PC-9 (cell line): ENCODE data around the gene SLC8A3. TPM values are rescaled to one million over a fixed set of nuclear protein-coding genes. Genes with fewer than 3 reads are reported as not detected.

Source experiments
- BruUV-seq: library from RNA; stranded (reverse); fragments of 400-500 nt; replicated peaks from 2 replicates; lab custom pipeline; 2021; lab: Mats Ljungman, UMichigan
- CTCF ChIA-PET: fragments of 300-600 bp; sonication (Branson Sonifier 250); formaldehyde crosslinking; loops from one replicate; lab custom pipeline; 2022; ENCODE audit warnings: antibody characterized with exemption; lab: Charles Lee
- POLR2A ChIA-PET: fragments of 300-600 bp; sonication (Branson Sonifier 250); formaldehyde crosslinking; loops from one replicate; lab custom pipeline; 2022; ENCODE audit warnings: antibody characterized with exemption; ENCODE audit not compliant: unreplicated experiment; lab: Charles Lee
- DNase-seq, 2 experiments: peaks; one replicate each; pipeline versions ENCODE4 v3.0.0 to v3.0.0-alpha.2; 2015 to 2022; ENCODE audit warnings: mixed read lengths in 1 of 2
- H2AFZ ChIP-seq: fragments of 200-600 bp; sonication (generic); 2 replicates; pipeline ENCODE4 v1.8.1; 2017; ENCODE audit warnings: antibody characterized with exemption
- H3F3A ChIP-seq: fragments of 200-600 bp; sonication (generic); 2 replicates; pipeline ENCODE4 v1.8.1; 2017; ENCODE audit warnings: antibody characterized with exemption, mild to moderate bottlenecking, low read depth; ENCODE audit not compliant: insufficient read depth
- H3K27ac ChIP-seq: fragments of 200-600 bp; sonication (generic); 2 replicates; pipeline ENCODE4 v1.6.1; 2016; ENCODE audit warnings: mixed run types
- H3K27me3 ChIP-seq: fragments of 200-600 bp; sonication (generic); 2 replicates; pipeline ENCODE4 v1.6.1; 2016; ENCODE audit warnings: low read depth, mixed run types; ENCODE audit not compliant: insufficient read depth
- H3K36me3 ChIP-seq: fragments of 200-600 bp; sonication (generic); 2 replicates; pipeline ENCODE4 v1.6.1; 2016; ENCODE audit warnings: low read depth, mixed run types
- H3K4me1 ChIP-seq: fragments of 200-600 bp; sonication (generic); replicated peaks from 2 replicates; pipeline ENCODE4 v1.6.1; 2016; ENCODE audit warnings: mixed run types; ENCODE audit not compliant: insufficient read depth
- H3K4me2 ChIP-seq: fragments of 200-600 bp; sonication (generic); 2 replicates; pipeline ENCODE4 v1.6.1; 2017; ENCODE audit warnings: mixed run types
- H3K4me3 ChIP-seq: fragments of 200-600 bp; sonication (generic); 2 replicates; pipeline ENCODE4 v1.6.1; 2016; ENCODE audit warnings: mixed run types
- H3K79me2 ChIP-seq: fragments of 200-600 bp; sonication (generic); 2 replicates; pipeline ENCODE4 v1.6.1; 2017; ENCODE audit warnings: low read depth, mixed run types
- H3K9me2 ChIP-seq: fragments of 200-600 bp; sonication (generic); 2 replicates; pipeline ENCODE4 v1.8.1; 2017; ENCODE audit warnings: mild to moderate bottlenecking; ENCODE audit not compliant: insufficient read depth
- H3K9me3 ChIP-seq: fragments of 200-600 bp; sonication (generic); 2 replicates; pipeline ENCODE4 v1.8.1; 2016; ENCODE audit warnings: low read depth; ENCODE audit not compliant: insufficient read depth
- H4K20me1 ChIP-seq: fragments of 200-600 bp; sonication (generic); 2 replicates; pipeline ENCODE4 v1.8.1; 2017; ENCODE audit not compliant: insufficient read depth
- EZH2 ChIP-seq: fragments of 200-600 bp; sonication (generic); IDR thresholded peaks from 2 replicates; pipeline ENCODE4 v1.8.0; 2017; ENCODE audit warnings: antibody characterized with exemption, low read depth
- intact Hi-C: fragments of 100-400 bp; cut with micrococcal nuclease; formaldehyde crosslinking; loops from one replicate; pipeline ENCODE4 v1.10.0; 2022; ENCODE audit not compliant: unreplicated experiment
- total RNA-seq: library from RNA; stranded (reverse); gene quantifications from 2 replicates; pipeline ENCODE4 v1.2.3, GENCODE V29; 2021
- TF ChIP-seq, protein P1 (sequence below): fragments of 200-600 bp; sonication (generic); conservative IDR thresholded peaks from 2 replicates; pipeline ENCODE4 v1.6.1; 2017; ENCODE audit warnings: mixed run types, antibody characterized with exemption, mild to moderate bottlenecking, moderate library complexity

The SLC8A3 gene
- total RNA-seq, 1 experiment from 2014 or later, result not detected

DNA sequence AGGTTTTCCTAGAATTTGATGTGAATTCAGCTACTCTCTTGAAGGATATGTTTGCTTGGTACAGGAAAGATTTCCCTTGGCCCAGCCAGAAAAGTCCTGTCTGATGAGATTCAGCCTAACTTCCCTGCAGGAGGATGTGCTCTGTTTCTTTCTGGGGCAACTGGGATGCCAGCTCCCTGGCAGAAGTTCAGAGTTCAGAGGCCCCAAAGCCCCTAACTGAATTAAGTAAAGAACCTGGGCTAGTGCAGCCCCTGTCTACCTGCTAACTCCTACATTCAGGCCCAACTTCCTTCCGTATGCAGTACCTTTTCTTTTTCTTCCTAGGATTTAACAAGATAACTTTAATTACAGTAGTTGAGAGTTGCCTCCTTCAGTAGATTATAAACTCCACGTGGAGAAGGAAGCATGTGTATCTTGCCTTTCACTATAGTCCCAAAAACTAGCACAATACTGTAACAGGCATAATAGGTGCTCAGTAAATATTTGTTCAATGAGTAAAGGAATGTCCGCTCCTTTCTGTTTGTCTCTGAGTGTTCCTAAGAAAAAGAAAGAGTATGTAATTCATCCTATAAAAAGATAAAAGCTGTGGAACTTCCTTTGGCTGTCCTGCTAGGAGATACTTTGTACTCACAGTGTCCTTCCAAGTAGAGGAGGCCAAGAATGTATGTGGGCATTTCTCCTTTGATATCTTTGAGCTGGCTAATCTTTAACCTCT, 141.0 kb downstream of the SLC8A3 start:
- Histone ChIP-seq H3K4me1 (no peaks in the 10 kb centered on the region), H3K4me2 (no peak overlapping the region), H3K27ac (no peak overlapping the region), H3K9me3 (no peaks in the 10 kb centered on the region), H3K36me3 (no peaks in the 10 kb centered on the region), H3K79me2 (no peaks in the 10 kb centered on the region), H3K27me3 (peaks cover 73% of the 10 kb centered on the region), H3K4me3 (no peak overlapping the region), H4K20me1 (no peaks in the 10 kb centered on the region), H3F3A (no peaks in the 10 kb centered on the region), H3K9me2 (no peaks in the 10 kb centered on the region), H2AFZ (no peak overlapping the region)
- ChIA-PET CTCF (no interaction called here), POLR2A (interaction anchor here (0.6 to 0.7 kb wide), 2 partner anchors 25 to 580 kb away, joined by 3 to 4 read pairs; no protein-coding TSS in a partner anchor)
- DNase-seq, result no peak
- BruUV-seq, result no TSS peak
- TF ChIP-seq, protein P1, sequence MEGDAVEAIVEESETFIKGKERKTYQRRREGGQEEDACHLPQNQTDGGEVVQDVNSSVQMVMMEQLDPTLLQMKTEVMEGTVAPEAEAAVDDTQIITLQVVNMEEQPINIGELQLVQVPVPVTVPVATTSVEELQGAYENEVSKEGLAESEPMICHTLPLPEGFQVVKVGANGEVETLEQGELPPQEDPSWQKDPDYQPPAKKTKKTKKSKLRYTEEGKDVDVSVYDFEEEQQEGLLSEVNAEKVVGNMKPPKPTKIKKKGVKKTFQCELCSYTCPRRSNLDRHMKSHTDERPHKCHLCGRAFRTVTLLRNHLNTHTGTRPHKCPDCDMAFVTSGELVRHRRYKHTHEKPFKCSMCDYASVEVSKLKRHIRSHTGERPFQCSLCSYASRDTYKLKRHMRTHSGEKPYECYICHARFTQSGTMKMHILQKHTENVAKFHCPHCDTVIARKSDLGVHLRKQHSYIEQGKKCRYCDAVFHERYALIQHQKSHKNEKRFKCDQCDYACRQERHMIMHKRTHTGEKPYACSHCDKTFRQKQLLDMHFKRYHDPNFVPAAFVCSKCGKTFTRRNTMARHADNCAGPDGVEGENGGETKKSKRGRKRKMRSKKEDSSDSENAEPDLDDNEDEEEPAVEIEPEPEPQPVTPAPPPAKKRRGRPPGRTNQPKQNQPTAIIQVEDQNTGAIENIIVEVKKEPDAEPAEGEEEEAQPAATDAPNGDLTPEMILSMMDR, result no peak
- TF ChIP-seq EZH2, result no peak
- intact Hi-C loops, result loop anchor here (2.0 kb wide), 1 partner anchor 769 kb away; no protein-coding TSS in a partner anchor

DNA sequence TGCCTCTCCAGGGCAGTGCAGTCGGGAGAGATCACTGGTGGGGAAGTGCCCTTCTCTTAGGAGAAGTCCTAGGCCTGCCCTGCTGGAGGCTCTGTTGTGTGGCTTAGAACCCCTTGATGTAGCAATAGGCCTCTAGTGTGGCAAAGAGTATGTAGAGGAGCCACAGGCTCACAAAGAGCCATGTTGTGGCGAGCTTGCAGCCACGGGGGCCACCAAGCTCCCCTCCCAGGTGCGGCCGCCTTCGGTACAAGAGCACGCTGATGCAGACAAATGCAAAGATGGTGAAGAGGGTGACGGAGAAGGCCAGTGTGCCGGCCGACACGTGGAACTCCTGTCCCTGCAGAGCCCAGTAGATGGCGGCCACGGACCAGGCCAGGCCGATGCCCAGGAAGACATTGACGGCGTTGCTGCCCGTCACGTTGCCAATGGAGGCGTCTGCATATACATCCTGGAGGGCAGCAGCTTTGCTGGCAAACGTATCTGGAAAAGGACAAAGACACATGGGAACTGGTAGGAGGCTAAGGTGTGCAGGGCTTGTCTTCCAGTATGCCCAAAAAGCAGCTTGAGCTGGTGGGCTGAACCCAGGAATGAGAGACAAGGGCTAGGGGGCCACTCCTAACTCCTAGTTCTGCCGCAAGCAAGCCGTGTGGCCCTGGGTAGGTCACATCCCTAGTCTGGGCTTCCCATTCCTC, 142.8 kb downstream of the SLC8A3 start:
- TF ChIP-seq, protein P1, result peak; percentile 72
- no peak for TF ChIP-seq EZH2
- intact Hi-C loops, result loop anchor here (2.0 kb wide), 1 partner anchor 771 kb away; no protein-coding TSS in a partner anchor
- no peaks in the 10 kb centered on the region for H3K36me3 ChIP-seq
- H4K20me1 ChIP-seq, result no peaks in the 10 kb centered on the region
- DNase-seq, result peak in 1 of 2 experiments; percentile 54
- H3K4me2 ChIP-seq, result no peak overlapping the region
- H3K27me3 ChIP-seq, result peaks cover 74% of the 10 kb centered on the region
- H3K79me2 ChIP-seq, result no peaks in the 10 kb centered on the region
- ChIA-PET CTCF (no interaction called here), POLR2A (no interaction called here)
- H3K27ac ChIP-seq, result no peak overlapping the region
- H3K4me1 ChIP-seq, result no peaks in the 10 kb centered on the region
- H2AFZ ChIP-seq, result no peak overlapping the region
- no peaks in the 10 kb centered on the region for H3F3A ChIP-seq
- H3K9me3 ChIP-seq, result no peaks in the 10 kb centered on the region
- H3K4me3 ChIP-seq, result no peak overlapping the region
- H3K9me2 ChIP-seq, result no peaks in the 10 kb centered on the region
- no TSS peak for BruUV-seq

DNA sequence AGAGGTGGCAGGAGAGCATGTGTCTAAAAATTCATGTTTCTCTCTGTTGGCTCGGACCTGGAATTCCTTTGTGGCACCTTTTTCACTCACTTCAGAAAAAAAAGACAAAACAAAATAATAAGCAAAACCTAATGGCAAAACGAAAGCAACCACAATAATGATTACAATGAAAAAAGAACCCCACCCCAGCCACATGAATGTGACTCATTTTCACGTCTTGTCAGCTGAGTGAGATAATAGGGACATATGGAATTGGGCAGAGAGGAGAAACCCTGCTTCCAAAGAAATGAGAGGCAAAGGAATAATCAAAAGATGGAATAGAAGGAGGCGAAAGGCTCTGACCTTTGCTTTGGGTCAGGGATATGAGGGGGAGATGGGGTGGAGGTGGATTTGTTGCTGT, 143.4 kb downstream of the SLC8A3 start:
- Histone ChIP-seq H3K27me3 (peaks cover 70% of the 10 kb centered on the region), H3K4me2 (no peak overlapping the region), H3K27ac (no peak overlapping the region), H3K4me3 (no peak overlapping the region), H3K36me3 (no peaks in the 10 kb centered on the region), H3K79me2 (no peaks in the 10 kb centered on the region), H4K20me1 (no peaks in the 10 kb centered on the region), H3K4me1 (no peaks in the 10 kb centered on the region), H3K9me3 (no peaks in the 10 kb centered on the region), H2AFZ (no peak overlapping the region), H3K9me2 (no peaks in the 10 kb centered on the region), H3F3A (no peaks in the 10 kb centered on the region)
- intact Hi-C loops, result no loop called here
- ChIA-PET CTCF (no interaction called here), POLR2A (no interaction called here)
- TF ChIP-seq EZH2, result no peak
- TF ChIP-seq, protein P1, result no peak
- DNase-seq, result no peak
- no TSS peak for BruUV-seq
